IPS-15b (cell line): Measurements from ENCODE around the gene NPAS4.
A peak's percentile ranks its signal among the peaks of the same experiment; 100 is the strongest.

Experiments
- H3K27me3 ChIP-seq: one replicate; pipeline ENCODE4 v1.6.1; 2013; ENCODE audit warnings: low read length; ENCODE audit not compliant: control insufficient read depth, insufficient read depth
- H3K36me3 ChIP-seq: one replicate; pipeline ENCODE4 v1.6.1; 2013; ENCODE audit warnings: low read length; ENCODE audit not compliant: control insufficient read depth, insufficient read depth
- H3K4me1 ChIP-seq: one replicate; pipeline ENCODE4 v1.6.1; 2013; ENCODE audit warnings: mild to moderate bottlenecking, low read length; ENCODE audit not compliant: control insufficient read depth, insufficient read depth
- H3K4me3 ChIP-seq: one replicate; pipeline ENCODE4 v1.5.1; 2013; ENCODE audit warnings: low read depth, low read length
- H3K9ac ChIP-seq: one replicate; pipeline ENCODE4 v1.6.1; 2013; ENCODE audit warnings: low read depth, mild to moderate bottlenecking, low read length
- H3K9me3 ChIP-seq: one replicate; pipeline ENCODE4 v1.6.1; 2013; ENCODE audit warnings: mild to moderate bottlenecking, low read length; ENCODE audit not compliant: control insufficient read depth, insufficient read depth

Gene NPAS4

DNA sequence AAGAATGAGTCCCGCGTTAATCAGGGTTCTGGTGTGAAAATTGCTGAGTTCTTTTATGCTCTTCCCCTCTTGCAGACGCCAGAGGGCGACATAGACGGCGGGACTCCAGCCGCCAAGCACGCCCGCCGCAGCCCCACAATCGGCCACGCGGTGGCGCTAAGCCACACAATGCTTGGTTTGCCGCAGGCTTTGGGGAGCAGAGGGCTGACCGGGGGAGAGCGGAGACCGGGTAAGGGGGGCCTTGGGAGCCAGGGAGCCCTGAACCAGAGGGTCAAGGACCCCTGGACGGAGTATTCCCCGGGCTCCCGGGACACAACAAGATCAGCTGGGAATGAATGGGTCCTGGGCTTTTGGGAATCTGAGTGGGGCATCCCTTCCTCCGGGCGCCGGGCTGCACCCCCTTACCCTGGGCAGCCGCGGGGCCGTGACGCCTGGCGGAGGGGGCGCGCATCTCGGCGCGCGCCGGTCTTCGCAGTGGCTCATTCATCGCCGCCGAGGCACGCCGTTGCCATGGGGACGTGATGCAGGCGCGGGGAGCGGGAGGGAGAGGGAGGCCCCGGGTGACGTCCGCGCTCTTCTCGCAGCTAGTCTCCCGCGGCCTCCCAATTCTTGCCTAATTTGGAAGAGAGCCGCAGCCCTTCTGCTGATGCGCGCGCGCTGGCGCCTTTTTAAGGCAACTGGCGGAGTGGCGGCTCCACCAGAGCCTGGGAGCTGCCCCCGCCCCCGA is 12.2 kb upstream of the NPAS4 start:
- Histone ChIP-seq H3K9me3 (no peaks in the 10 kb centered on the region), H3K36me3 (no peaks in the 10 kb centered on the region), H3K27me3 (peaks cover 13% of the 10 kb centered on the region), H3K4me1 (peaks cover 1% of the 10 kb centered on the region), H3K4me3 (peak overlapping the region; percentile 57), H3K9ac (no peak overlapping the region)

DNA sequence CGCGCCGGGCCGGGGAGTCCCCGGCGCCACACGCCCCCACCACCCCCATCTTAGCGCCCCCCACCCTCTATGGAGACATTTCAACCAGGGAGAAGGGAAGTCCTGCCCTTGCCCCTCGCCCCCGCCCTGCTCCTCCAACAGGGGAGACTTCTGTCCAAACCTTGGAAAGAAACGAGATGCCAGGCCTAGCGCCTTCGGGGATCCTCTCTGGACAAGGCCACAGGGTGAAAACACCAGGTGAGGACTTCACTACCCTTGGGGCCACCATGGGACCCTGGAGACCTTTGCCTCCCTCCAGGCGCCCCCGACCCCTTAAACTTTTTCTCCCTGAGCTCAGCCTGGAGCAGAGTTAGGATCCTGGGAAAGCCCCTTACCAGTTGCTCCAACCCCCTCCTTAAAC is 11.6 kb upstream of the NPAS4 start:
- Histone ChIP-seq H3K27me3 (peaks cover 13% of the 10 kb centered on the region), H3K36me3 (no peaks in the 10 kb centered on the region), H3K4me1 (peaks cover 7% of the 10 kb centered on the region), H3K4me3 (peak overlapping the region; percentile 20), H3K9ac (no peak overlapping the region), H3K9me3 (no peaks in the 10 kb centered on the region)

DNA sequence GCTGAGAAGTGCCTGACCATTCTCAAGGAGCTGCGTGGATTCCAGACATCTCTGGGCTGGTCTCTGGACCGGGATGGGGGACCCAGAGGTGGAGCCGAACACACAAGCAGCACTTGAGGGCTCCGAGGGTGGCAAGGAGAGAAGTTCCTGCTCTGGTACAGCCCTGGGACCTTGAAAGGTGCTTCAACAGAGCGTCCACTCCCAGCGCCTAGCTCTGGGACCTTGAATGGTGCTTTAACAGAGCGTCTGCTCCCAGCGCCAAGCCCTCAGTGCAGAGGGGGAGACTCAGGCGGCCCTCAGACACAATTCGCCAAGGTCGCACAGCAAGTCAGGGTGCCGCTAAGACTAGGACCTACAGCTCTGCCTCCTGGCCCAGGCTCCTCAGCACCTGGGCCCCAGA is 10.6 kb upstream of the NPAS4 start:
- H3K4me3 ChIP-seq, result no peak overlapping the region
- peaks cover 13% of the 10 kb centered on the region for H3K27me3 ChIP-seq
- no peaks in the 10 kb centered on the region for H3K36me3 ChIP-seq
- no peaks in the 10 kb centered on the region for H3K9me3 ChIP-seq
- peaks cover 15% of the 10 kb centered on the region for H3K4me1 ChIP-seq
- no peak overlapping the region for H3K9ac ChIP-seq

DNA sequence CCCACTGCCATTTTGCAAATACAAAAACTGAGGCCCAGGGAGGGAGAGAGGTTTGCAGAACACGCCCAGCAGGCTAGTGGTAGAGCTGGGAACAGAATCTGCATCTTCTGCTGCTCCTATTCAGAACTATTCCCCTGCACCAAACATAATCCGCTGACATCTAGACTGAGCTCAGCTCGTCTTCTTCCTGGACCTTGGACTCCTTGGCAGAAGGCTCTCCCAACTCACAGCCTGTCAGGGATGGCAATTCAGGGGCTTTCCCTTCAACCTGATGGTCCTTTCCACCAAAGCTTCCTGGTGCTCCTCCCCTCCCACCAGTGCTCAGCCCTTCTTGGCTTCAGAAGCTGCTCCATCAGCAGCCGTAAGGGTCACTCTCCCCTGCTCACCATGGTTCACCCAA is 9.5 kb upstream of the NPAS4 start:
- peaks cover 16% of the 10 kb centered on the region for H3K4me1 ChIP-seq
- no peaks in the 10 kb centered on the region for H3K9me3 ChIP-seq
- no peak overlapping the region for H3K9ac ChIP-seq
- H3K4me3 ChIP-seq, result no peak overlapping the region
- no peaks in the 10 kb centered on the region for H3K36me3 ChIP-seq
- H3K27me3 ChIP-seq, result peaks cover 13% of the 10 kb centered on the region

DNA sequence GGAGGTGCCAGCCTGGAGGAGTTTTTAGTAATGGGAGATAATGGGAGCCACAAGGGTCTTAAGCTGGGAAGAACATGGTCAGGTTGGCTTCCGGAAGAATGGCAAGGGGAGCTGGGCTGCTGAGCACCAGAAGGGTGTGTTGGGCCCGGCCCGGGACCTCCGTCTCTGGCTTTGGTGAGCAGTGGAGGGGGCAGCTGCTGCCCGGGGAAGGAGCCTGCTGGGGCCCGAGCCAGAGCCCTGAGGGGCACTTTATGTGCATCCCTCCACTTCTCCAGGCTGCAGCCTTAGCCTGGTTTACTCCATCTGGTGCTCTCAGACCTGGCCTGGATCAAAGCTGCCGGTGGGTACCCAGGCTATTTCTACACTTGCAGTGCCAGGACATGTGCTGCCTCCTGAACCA is 8.7 kb upstream of the NPAS4 start:
- Histone ChIP-seq H3K27me3 (peaks cover 16% of the 10 kb centered on the region), H3K4me3 (no peak overlapping the region), H3K36me3 (no peaks in the 10 kb centered on the region), H3K9me3 (no peaks in the 10 kb centered on the region), H3K4me1 (peaks cover 18% of the 10 kb centered on the region), H3K9ac (no peak overlapping the region)

DNA sequence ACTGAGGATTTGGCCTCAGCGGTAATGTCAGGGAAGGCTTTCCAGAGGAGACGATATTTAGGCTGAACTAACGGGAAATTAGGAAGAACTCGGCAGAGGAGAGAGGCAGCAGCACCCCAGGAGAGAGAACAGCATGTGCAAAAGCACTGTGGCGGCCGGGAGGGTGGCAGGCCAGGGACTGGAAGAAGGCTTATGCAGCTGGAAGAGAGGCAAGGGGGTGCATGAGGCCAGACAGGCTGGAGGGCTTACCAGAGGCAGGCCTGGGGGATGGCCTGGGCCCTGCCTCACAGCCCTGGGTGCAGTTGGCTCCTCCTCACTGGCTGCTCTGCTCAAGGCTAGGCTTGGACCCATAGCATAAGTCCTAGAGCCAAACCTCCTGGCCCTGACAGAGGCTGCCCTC is 7.7 kb upstream of the NPAS4 start:
- Histone ChIP-seq H3K27me3 (peaks cover 14% of the 10 kb centered on the region), H3K4me1 (peaks cover 18% of the 10 kb centered on the region), H3K4me3 (no peak overlapping the region), H3K36me3 (no peaks in the 10 kb centered on the region), H3K9ac (no peak overlapping the region), H3K9me3 (no peaks in the 10 kb centered on the region)

DNA sequence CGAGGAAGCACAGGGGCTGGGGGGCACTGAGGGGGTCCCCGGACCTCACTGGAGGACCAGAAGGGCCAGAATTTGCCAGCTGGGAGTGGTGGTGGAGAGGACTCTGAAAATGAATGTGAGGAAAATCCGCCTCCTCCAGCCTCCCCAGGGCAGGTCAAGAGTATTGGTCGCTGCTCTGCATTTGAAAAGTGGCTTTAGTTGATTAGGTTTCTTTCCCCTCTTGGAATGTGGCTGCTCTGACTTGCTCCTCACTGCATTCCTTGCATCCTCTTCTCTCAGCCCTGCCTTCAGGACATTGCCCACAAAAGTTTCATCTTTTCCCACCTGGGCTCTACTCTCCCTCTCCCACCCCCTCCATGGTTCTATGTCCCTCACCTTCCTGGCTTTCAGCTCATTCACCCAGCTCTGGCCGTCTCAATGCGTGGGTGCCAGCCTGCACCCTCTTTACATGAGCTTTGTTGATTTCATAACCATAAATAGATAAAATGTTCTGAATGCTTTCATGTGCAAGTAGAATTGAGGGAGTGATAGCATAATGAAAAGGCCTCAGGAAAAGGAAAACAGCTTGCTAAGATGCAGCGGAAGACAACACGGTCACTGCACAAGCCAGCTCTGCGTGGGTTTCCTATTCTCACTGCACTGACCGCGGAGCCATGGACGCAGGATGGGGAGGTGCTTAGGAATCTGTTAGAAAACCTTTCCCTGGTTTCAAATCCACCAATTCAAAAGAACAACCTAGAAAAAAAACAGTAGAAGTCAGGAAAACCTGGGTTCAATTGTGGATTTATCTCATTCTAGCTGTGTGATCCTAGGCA is 6.5 kb upstream of the NPAS4 start:
- Histone ChIP-seq H3K9me3 (no peaks in the 10 kb centered on the region), H3K4me3 (peak overlapping the region; percentile 4), H3K9ac (no peak overlapping the region), H3K36me3 (no peaks in the 10 kb centered on the region), H3K27me3 (peaks cover 19% of the 10 kb centered on the region), H3K4me1 (peaks cover 29% of the 10 kb centered on the region)

DNA sequence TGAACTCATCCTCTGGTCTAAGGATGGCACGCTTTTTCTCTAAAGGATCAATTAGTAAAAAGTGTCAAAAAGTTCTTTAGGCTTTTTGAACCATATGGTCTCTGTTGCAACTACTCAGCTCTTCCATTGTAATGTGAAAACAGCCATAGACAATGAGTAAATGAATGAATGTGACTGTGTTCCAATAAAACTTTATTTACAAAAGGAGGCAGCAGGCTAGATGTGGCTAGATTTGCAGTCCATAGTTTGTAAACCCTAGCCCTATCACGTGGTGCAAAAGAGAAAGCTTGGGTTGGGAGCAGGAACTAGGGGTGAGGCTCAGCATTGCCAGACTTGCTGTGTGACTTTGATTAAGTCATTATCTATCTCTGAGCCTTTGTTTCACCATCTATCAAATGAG is 5.4 kb upstream of the NPAS4 start:
- Histone ChIP-seq H3K4me3 (no peak overlapping the region), H3K36me3 (no peaks in the 10 kb centered on the region), H3K9me3 (no peaks in the 10 kb centered on the region), H3K27me3 (peaks cover 21% of the 10 kb centered on the region), H3K4me1 (peaks cover 30% of the 10 kb centered on the region), H3K9ac (no peak overlapping the region)

DNA sequence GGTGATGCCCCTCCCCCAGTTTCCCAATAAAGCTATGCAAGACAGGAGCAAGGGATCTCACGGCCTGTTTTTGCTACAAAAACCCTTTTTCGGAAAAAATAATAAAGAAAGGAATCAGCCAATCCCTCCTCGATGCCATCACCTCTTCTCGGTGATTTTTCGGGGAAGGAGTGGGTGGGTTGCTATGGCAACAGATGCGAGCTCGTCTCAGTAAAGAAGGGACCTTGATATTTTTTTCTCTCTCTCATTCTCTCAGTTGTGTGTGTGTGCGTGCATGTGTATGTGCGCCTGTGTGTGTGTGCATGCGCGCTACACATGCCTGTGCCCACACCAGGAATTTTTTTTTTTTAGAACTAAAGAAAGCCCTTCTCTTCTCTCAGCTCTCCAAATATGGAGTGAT is 3.8 kb upstream of the NPAS4 start:
- H3K9me3 ChIP-seq, result no peaks in the 10 kb centered on the region
- H3K4me3 ChIP-seq, result no peak overlapping the region
- peaks cover 28% of the 10 kb centered on the region for H3K27me3 ChIP-seq
- H3K36me3 ChIP-seq, result no peaks in the 10 kb centered on the region
- peaks cover 30% of the 10 kb centered on the region for H3K4me1 ChIP-seq
- H3K9ac ChIP-seq, result no peak overlapping the region

DNA sequence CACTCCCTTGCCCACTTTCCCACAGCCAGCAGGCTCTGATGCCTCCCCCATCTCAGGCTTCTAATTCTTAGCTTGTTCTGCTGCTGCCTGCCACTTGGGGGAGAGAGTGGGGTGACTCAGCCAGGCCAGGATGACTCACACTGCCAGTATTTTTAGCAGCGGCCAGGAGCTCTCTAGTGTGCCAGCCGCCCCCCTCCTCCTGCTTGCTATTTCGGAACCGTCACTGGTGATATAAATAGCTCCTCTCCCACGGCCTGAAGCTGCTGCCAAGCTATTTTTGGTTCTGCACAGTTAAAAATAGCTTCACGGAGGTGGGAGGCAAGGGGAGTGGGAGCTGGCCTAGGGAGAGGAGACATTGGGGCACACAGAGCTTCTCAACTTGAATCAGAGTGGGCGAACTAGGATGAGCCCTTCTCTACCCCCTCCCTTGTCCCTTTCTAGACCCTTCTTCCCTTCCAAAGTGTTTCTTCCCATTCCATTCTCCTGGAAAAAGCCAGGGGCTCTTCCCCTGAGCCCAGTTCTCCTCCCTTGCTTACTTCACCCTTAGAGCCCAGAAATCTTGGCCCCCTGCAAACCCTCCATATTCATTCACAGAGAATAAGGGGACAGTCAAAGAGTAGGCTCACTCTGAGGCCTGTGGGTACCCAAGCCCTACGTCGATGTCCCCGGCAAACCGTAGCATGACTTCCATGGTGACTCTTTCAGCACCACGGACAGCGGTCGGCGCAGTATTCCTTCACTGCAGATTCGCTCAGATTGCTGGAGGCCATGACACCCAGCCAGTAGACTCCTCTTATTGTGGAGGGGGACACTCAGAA is 2.5 kb upstream of the NPAS4 start:
- H3K4me3 ChIP-seq, result no peak overlapping the region
- no peaks in the 10 kb centered on the region for H3K36me3 ChIP-seq
- no peaks in the 10 kb centered on the region for H3K9me3 ChIP-seq
- no peak overlapping the region for H3K9ac ChIP-seq
- peaks cover 34% of the 10 kb centered on the region for H3K27me3 ChIP-seq
- H3K4me1 ChIP-seq, result peaks cover 30% of the 10 kb centered on the region

DNA sequence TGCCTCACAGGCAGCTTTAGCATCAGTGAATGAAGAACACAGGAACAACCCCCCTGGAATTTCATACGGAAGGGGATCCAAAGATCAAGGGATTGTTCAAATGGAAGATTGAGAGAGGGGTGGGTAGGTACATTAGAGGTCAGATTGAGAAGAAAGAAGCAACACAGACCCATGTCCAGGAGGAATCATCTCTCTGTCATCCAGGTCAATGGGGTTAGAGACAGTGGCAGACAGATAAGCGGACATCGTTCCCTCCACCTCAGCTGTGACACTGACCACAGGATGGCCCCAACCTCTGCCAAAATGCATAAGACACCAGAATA is 1.9 kb upstream of the NPAS4 start:
- Histone ChIP-seq H3K36me3 (no peaks in the 10 kb centered on the region), H3K9ac (no peak overlapping the region), H3K27me3 (peaks cover 35% of the 10 kb centered on the region), H3K9me3 (no peaks in the 10 kb centered on the region), H3K4me1 (peaks cover 26% of the 10 kb centered on the region), H3K4me3 (peak overlapping the region; percentile 46)
